Measurements from ENCODE around the gene QPCTL.
"Not testable (repeated sequence)": the region's sequence is repeated elsewhere in the genome, so short reads cannot be mapped to it uniquely, and the experiment has no call there.

QPCTL gene

DNA sequence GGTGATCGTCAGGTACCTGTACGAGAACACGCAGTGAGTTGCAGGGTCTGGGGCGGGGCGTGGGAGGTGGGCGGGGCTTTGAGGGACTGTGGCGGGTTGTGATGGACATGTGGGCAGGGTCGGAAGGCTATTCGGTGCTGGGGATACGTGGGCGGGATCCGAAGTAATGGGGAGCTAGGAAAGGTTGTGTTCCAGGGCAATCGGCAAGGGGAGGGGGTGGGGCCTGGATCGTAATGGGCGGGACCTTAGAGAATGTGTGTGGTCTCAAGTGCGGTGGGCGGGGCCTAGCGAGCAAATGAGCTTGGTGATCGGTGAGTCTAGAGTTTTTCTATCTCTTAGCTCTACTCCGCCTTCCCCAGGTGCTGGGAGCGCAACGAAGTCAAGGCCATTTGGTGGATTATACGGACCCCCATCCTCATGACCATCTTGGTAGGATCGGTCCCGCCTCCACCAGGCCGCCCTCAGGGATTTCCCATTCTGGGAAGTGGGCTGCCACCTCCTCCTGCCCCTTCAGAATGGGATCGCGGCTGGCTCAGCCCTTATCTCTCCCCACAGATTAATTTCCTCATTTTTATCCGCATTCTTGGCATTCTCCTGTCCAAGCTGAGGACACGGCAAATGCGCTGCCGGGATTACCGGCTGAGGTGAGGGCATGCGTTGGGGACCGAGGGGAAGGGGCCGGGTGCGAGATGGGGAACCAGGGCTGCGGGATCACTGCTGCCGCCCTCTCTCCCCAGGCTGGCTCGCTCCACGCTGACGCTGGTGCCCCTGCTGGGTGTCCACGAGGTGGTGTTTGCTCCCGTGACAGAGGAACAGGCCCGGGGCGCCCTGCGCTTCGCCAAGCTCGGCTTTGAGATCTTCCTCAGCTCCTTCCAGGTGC, 14.9 kb upstream of the QPCTL start:
- peak; percentile 36 for DNase-seq

DNA sequence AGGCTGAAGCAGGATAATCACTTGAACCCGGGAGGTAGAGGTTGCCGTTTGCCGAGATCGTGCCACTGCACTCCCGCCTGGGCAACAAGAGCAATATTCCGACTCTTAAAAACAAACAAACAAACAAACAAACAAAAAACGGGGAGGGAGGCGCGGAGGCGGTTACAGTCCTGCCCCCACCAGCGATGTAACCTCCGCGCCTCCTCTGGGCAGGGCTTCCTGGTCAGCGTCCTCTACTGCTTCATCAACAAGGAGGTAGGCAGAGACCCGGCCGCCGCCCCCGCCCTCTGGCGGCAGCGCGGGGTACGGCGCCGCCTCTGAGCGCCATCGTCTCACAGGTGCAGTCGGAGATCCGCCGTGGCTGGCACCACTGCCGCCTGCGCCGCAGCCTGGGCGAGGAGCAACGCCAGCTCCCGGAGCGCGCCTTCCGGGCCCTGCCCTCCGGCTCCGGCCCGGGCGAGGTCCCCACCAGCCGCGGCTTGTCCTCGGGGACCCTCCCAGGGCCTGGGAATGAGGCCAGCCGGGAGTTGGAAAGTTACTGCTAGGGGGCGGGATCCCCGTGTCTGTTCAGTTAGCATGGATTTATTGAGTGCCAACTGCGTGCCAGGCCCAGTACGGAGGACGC, 11.0 kb upstream of the QPCTL start:
- peak; percentile 58 for DNase-seq

DNA sequence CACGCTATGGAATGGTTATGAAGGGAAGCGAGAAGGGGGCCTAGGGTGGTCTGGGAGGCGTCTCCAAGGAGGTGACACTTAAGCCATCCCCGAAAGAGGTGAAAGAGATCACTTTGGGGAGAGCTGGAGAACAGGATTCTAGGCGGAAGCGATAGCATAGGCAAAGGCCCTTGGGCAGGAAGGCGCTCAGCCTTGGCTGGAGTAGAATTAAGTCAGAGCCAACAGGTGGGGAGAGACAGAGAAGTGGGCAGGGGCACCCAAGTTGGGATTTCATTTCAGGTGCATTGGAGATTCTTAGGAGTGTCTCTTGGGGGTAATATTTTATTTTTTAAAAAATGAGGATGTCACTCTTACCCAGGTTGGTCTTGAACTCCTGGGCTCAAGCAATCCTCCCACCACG, 10.3 kb upstream of the QPCTL start:
- DNase-seq, result no peak

DNA sequence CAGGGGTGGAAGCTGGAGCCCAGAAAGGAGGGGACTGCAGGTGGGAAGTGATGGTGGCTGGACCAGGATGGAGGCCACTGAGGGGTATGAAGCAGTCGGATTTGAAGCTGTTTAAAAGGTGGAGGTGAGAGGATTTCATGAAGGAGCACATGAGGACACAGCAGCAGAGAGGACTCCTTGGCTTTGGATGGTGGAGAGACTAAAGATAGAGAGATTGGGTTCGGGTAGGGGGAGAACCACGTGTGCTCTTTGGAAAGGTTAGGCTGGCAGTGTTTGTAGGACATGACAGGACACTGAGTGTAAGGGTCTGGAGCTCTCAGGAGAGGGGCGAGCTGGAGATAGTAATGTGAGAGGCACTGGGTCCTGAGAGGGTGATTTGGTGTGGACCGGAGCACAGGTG, 9.6 kb upstream of the QPCTL start:
- no peak for DNase-seq

DNA sequence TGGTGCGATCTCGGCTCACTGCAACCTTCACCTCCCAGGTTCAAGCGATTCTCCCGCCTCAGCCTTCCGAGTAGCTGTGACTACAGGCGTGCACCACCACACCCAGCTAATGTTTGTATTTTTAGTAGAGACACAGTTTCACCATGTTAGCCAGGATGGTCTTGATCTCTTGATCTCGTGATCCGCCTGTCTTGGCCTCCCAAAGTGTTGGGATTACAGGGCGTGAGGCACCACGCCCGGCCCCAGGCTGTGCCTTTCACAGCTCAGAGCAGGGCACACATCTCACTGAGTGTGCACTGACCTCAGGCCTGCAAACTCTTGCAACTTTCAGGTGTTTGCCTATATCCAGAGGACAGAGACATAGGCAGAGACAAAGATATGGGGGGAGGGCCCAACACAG, 7.4 kb upstream of the QPCTL start:
- DNase-seq, result not testable (repeated sequence)

DNA sequence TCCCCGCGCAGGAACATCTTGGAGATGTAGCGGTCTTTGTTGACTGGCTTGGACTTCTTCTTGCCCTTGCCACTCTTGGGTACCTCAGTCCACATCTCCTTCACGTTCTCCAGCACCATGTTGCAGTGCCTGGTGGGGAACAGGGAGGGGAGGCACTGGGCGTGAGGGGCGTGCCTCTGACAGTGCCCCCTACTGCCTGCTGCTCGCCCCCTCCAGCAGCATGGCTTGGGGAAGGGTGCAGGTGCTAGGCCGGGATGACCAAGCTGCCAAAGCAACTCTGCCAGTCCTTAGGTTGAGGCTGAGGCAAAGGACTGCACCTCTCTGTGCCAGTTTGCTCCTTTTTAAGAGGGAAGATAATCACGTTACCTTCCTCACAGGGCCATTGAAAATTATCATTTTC, 4.9 kb upstream of the QPCTL start:
- DNase-seq, result no peak

DNA sequence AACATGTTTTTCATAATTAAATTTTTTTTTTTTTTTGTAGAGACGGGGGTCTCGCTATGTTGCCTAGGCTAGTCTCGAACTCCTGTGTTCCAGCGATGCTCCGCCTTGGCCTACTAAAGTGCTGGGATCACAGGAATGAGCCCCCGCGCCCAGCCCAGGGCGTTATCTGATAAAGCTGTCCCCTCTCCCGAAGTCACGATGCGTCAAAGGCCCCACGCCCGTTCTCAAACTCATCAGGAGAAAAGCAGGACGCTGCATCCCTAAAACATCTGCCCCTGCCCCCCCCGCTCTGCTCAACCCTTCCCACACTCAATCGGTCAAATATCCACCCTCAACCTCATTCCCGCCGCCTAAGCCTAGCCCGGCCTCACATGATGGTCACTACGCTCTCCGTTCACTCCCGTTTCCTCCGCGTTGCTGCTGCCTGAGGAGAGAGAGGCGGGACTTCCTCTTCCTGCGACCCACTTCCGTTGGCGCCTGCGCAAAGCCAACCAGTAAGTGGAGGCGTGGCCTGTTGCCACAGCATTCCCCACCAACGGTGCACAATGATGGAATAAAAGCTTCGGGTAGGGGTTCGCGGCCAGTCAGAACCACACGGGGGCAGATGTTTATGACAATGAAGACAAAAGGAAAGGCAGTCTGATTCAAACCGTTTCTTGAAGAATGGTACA, 815 bp upstream of the QPCTL start, which contains the start of gene SNRPD2:
TSS of gene SNRPD2 (minus strand) at position 438 of the 671 bp plus-strand sequence. CDS start at position 373, 65 bp downstream.
- DNase-seq, result peak; percentile 86

DNA sequence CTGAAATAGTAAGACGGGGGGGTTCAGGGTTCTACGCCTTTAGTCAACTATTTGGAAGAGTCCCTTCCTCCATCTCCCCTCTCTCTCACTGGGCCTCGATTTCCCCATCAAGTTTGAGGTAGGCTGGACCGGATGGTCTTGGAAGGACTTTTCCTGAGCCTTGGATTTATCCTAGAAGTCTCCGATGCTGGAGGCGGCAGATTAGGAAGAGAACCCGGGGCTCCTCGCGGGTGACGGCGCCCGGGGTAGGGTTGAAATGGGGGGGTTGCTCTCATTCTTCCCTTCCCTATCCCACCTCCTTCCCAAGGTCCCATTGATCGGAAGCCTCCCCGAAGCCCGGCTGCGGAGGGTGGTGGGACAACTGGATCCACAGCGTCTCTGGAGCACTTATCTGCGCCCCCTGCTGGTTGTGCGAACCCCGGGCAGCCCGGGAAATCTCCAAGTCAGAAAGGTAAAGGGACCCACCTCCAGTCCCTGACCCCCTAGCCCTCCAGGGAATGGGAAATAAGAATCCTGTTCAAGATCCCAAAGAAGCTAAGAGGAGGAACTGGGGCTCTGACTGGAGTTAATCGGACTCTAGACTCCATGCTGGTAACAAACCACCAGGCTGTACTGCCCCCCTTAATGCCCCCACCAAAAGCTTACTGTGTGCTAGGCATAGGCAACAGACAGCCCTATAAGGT, 781 bp downstream of the QPCTL start:
- DNase-seq, result peak; percentile 46

DNA sequence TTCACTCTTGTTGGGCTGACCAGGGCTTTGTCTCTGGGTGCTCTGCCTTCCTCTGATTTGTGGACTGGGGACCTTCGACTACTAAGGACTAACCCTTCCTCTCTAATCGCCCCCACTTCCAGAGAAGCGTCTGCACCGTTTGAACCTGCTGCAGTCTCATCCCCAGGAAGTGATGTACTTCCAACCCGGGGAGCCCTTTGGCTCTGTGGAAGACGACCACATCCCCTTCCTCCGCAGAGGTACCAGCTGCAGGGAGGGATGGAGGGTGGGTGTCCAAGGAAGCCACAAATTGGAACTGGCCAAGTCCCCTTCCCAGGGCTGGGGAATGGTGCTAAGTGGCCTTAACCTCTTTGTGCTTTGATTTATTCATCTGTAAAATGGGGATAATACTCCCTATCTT, 9.2 kb downstream of the QPCTL start:
- no peak for DNase-seq

DNA sequence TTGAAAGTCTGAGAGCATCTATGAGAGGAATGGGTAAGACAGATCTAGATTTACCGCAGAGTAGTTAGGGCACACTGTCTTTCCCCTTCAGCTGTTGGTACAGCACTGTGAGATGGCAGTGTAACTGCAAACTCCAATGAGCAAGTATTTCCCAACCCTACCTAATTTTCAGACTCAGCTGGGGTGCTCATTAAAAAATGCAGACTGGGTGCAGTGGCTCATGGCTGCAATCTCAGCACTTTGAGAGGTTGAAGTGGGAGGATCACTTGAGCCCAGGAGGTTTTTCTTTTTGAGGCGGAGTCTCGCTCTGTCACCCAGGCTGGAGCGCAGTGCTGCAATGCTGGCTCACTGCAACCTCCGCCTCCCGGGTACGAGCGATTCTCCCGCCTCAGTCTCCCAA, 12.6 kb downstream of the QPCTL start:
- no peak for DNase-seq

DNA sequence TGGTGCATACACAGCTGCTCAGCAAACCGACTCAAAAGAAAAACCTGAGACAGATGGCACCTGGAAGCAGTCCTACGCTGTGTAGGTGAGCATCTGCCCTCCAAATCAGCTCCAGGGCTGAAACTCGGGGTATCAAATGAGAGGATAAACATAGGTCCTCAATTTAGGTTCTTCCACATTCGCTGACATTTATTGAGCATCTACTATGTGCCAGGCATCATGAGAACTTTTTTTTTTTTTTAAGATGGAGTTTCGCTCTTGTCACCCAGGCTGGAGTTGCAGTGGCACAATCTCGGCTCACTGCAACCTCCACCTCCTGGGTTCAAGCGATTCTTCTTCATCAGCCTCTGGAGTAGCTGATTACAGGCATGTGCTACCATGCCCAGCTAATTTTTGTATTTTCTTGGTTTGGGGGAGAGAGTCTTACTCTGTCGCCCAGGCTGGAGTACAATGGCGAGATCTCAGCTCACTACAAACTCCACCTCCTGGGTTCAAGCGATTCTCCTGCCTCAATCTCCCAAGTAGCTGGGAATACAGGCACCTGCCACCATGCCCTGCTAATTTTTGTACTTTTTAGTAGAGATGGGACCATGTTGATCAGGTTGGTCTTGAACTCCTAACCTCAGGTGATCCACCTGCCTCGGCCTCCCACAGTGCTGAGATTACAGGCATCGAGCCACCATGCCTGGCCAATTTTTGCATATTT, 13.4 kb downstream of the QPCTL start:
- DNase-seq, result no peak

DNA sequence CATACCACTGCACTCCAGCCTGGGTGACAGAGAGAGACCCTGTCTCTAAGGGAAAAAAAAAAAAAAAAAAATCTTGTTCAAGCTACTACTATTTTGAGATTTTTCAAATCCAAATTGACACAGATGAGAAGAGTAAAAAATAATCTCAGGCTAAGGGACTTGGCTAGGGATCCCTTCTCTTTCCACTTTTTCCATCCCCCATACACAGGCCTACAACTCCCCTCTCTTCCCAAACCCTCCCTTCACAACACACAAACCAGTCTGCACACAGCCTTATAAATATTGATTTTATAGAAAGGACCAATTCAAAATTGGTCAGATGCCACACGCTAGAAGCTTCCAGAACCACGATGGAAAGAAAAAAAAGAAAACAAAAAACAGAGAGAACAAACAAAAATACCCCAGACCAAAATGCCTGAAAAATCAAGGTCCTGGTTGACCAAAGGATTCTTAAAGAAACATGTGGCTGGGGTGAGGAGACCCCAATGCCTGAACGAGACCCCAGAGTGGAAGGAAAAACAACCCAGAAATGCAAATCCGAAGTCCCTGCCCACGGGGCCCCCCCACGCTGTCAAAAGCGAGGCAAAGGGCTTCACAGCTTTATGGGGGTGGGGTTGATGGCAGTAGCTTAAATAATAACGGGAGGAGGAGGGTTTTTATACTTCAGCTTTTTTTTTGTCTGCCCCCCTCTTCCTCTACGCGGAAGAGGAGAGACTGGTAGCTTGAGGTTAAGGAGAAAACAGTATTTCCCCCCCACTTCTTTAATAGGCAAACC, 18.1 kb downstream of the QPCTL start:
- DNase-seq, result no peak

DNA sequence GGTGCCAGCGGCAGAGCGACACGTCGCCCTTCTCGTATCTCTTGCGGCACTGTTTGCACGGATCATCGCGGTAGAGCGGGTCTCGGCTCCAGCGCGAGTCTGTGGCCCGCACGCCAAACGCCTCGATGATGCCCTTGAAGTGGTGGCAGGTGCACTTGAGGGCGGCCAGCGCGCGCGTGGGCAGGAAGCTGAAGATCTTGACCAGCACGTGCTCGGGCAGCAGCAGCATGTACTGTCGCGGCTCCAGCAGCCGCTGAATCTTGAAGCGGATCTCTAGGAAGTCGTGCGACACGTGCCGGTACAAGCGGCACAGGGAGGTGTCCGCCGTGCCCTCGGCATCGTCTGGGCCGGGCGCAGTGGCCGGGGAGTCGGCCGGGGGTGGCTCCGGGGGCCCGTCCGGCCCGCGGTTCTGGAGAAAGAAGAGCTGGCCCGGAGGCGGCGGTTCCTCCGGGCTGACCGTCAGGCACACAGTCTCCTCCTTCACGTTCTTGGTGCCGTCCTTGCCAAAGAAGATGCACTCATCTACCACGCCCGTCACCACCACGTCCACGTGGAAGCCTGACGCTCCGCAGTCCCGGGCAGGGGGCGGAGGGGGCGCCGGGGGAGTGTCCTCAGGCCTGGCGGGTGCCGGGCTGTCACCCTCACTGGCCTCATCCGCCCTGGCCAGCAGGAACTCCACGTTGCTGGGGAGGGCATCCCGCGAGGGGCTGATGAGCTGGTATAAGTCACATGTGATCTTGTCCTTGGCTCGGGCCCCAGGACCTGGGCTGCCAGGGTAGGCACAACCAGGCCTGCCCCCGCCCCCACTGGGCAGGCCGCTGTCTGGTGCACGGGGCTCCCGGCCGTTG, 19.6 kb downstream of the QPCTL start:
- no peak for DNase-seq

DNA sequence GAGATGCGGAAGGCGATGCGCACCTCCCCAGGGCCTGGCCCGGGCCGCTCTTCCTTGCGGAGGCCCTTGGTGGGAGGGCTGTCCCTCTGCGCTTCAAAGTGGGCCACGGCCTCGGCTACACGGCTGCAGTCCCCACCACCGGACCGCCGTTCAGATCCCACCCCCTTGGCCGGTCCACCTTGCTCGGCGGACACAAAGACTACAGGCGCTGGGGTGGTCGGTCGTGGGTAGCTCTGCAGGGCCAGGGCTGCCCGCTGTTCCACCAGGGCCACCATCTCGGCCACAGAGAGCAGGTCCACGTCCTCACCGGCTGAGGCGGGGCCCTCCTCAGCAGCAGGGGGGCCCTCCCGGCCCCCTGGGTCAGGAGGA, 20.2 kb downstream of the QPCTL start:
- DNase-seq, result no peak

DNA sequence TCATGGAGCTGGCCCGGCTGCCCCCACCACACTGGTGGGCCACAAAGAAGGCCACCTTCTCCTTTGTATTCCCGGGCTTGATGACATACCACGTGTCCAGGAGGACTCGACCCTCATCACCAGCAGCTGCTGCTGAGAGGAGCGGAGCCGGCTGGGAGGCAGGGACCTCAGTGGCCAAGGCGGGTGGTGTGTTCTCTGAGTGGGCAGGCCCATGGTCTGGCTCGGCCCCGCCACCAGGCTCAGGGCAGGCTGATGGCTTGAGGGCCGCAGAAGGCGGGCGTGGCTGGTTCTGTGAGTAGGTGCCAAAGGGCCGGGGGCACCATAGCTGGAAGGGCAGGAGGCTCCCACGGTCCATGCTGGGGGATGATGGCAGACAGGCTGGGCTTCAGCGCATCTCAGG, 20.7 kb downstream of the QPCTL start:
- DNase-seq, result no peak

DNA sequence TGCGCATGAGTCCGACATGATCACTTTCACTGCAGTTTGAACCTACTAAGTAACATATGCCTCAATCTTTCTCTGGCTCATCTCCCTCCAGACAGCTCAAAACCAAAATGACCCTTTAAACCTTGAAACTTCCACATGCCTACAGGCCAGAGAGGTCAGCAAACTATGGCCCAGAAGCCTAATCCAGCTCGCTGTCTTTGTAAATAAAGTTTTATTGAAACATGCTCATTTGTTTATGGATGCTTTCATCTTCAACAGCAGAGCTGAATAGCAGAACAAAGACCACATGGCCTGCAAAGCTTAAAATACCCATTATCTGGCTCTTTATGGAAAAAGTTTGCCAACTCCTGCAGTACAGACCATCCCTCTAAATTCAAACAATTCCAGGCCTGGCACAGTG, 22.7 kb downstream of the QPCTL start:
- no peak for DNase-seq

DNA sequence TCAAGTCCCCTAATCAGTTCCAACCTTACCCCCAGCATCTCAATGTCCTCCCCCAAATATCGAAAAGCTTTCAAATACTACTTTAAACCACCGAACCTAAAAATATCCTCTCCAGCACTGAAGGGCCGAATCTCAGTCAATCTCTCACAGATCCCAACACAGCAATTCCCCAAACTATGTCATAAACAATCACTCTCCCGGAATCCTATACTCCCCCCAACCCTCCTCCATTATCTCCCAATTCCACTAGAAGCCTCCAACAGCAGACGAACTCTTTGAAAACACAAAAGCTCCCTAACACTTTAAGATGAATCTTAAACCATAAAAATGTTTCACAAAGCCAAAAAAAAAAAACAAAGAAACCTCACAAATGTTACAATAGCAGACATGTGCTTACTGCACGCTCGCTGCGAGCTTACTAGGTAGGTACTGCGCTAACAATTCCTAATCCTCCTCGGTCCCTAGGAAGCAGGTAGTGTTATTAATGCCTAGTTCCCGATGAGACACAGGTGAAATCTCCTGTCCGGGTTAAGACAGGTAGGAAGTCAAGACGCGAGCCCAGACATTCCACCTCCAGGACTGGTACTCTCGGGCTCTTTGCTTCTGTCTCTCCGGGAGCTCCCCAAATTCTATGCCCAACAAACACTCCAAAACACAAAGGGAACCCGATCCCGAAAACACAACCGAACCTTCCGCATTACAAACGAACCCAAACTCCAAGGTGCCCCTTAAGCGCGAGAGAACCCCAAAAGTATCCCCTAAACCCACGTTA, 24.1 kb downstream of the QPCTL start:
- DNase-seq, result no peak

DNA sequence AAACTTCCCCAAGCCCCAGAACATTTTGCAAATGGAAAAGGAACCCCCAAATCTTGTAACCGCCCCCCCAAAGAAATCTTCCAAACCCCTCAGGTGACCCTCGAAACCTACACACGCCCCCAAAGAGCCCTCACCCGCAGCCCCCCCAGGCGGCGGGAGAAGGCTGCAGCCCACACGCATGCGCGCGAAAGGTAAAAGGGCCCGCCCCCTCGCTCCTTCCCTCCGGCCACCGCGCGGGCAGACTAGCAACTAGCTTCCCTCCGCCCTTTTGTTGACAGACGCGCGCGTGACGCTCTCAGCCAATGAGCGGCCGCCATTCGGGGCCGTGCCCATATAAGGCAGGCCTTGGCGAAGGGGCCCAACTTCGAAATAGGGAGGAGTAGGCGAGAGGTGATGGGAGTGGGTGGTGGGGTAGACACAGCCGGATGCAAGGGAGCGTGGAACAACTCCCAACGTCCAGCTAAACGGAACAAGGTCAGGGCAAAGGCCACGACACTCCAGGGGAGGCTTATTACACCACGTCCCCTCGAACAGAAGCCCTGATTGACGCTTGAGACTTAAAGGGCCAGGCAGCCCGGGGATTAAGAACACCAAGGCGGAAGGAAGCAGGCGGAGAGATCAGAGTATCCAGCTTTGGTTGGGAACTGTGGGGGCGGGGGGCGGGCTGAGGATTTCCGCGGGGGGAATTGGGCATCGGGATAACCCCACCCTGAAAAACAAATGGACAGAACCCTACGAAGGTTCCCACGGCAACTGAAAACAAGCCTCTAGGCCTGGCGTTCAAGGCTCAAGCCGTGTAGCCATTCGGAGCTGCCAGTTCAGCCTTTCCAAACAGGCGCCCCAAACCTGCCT, 24.9 kb downstream of the QPCTL start:
- DNase-seq, result peak; percentile 97
